ENCODE measurements around the gene HIPK4.

HIPK4 gene

DNA sequence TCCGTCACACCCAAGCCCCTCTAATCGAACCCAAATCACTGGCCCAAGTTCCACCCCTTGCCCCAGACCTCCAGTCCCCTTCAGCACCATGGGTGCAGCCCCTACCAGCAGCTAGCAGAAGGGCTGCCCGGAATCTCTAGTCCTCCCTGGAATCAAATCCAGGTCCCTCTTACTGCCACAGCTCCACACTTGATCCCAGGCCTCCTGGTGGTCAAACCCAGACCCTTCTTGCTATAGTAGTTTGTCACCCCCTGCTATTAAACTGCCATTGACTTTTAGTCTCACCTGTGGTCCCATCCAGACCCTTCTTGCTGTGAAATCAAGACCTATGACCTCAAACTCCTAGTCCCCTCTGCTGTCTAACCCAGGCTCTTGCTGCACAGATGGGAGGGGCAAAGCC lies 8.7 kb downstream of the HIPK4 start:
- in situ Hi-C loops (cut with MboI; ENCODE audit: low sequenced_read_pairs, unreplicated experiment), result no loop called here
- no peak for TF ChIP-seq CTCF (IDR thresholded peaks at IDR 0.05; ENCODE audit: borderline replicate concordance, control extremely low read depth, extremely low read depth, insufficient read depth, missing control alignments)
- DNase-seq (ENCODE audit: low spot score), result no peak

DNA sequence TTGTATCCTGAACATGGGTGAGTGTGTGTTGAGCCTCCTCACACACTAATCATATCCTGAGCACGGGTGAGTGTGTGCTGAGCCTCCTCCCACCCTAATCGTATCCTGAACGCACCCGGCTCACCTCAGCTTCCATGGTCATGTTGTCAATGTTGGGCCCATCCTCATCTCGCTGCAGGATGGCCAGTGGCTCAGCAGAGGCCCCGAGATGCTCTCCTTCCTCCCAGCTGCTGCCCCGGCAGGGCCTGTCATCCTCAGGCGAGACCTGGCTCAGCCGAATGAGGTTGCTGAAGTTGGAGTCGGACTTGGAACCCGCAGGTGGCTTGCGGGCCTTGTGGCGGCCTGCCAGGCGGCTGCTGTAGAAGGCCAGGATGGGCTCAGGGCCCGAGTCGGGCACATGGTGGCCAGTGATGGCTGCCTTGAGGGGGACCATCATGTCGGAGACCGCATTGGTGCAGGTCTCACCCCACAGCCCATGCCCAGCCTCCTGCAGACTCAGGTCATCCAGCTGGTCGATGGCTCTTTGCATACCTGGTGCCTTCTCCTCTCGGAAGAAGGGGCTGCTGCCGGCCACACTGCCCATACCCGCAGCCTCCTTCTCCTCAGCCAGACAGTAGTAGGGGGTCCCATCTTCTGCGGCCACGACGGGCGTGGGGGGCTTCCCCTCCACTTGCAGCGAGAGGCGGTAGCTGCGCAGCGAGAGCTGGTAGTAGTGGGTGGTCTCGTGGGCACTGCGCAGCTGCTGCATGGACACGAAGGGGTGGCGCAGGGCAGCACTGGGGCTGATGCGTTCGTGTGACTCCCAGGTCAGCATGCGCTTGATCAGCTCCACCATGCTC lies 9.6 kb downstream of the HIPK4 start:
- TF ChIP-seq CTCF (IDR thresholded peaks at IDR 0.05; ENCODE audit: borderline replicate concordance, control extremely low read depth, extremely low read depth, insufficient read depth, missing control alignments), result no peak
- in situ Hi-C loops (cut with MboI; ENCODE audit: low sequenced_read_pairs, unreplicated experiment), result no loop called here
- DNase-seq (ENCODE audit: low spot score), result no peak

- DNase-seq (ENCODE audit: low spot score), result no peak
- no peak for TF ChIP-seq CTCF (IDR thresholded peaks at IDR 0.05; ENCODE audit: borderline replicate concordance, control extremely low read depth, extremely low read depth, insufficient read depth, missing control alignments)
- in situ Hi-C loops (cut with MboI; ENCODE audit: low sequenced_read_pairs, unreplicated experiment), result no loop called here
These were observed 10.4 kb downstream of the HIPK4 start for GRCh38 chr19:40379446-40380198.

DNA sequence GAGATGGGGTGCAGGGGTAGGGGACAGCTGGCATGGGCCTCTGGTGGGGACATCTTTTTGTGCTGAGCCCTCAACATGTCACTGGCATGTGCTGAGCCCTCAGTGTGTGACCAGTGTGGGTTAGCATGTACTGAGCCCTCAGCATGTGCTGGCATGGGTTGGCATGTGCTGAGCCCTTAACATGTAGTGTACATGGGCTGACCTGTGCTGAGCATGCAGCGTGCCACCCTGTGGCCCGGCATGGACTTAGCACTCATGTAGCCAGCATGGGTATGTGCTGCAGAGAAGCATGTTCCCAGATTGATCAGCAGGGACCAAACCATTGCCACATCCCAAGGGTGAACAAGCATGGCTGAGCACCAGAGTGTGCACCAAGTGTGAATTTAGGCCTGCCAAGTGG lies 11.5 kb downstream of the HIPK4 start:
- in situ Hi-C loops (cut with MboI; ENCODE audit: low sequenced_read_pairs, unreplicated experiment), result no loop called here
- no peak for TF ChIP-seq CTCF (IDR thresholded peaks at IDR 0.05; ENCODE audit: borderline replicate concordance, control extremely low read depth, extremely low read depth, insufficient read depth, missing control alignments)
- DNase-seq (ENCODE audit: low spot score), result no peak

DNA sequence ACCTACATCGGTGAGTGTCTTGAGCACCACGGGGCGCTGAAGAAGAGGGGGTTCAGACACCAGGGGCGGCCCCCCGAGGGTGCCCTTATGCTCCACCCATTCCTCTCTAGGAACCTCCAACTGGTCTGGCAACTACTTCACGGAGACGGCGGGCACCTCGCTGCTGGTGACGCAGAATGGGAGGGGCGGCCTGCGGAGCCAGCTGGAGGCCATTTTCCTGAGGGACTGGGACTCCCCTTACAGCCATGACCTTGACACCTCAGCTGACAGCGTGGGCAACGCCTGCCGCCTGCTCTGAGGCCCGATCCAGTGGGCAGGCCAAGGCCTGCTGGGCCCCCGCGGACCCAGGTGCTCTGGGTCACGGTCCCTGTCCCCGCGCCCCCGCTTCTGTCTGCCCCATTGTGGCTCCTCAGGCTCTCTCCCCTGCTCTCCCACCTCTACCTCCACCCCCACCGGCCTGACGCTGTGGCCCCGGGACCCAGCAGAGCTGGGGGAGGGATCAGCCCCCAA lies 12.1 kb downstream of the HIPK4 start:
- in situ Hi-C loops (cut with MboI; ENCODE audit: low sequenced_read_pairs, unreplicated experiment), result no loop called here

More for the DNA sequence above, 12.1 kb downstream of the HIPK4 start:
- no peak for TF ChIP-seq CTCF (IDR thresholded peaks at IDR 0.05; ENCODE audit: borderline replicate concordance, control extremely low read depth, extremely low read depth, insufficient read depth, missing control alignments)
- no peak for DNase-seq (ENCODE audit: low spot score)
